ENCODE measurements around the gene BCL2. TPM values are rescaled to one million over a fixed set of nuclear protein-coding genes. Genes with fewer than 3 reads are reported as not detected.

Gene BCL2
- polyA plus RNA-seq, 1 experiment, result 0.35 TPM

DNA sequence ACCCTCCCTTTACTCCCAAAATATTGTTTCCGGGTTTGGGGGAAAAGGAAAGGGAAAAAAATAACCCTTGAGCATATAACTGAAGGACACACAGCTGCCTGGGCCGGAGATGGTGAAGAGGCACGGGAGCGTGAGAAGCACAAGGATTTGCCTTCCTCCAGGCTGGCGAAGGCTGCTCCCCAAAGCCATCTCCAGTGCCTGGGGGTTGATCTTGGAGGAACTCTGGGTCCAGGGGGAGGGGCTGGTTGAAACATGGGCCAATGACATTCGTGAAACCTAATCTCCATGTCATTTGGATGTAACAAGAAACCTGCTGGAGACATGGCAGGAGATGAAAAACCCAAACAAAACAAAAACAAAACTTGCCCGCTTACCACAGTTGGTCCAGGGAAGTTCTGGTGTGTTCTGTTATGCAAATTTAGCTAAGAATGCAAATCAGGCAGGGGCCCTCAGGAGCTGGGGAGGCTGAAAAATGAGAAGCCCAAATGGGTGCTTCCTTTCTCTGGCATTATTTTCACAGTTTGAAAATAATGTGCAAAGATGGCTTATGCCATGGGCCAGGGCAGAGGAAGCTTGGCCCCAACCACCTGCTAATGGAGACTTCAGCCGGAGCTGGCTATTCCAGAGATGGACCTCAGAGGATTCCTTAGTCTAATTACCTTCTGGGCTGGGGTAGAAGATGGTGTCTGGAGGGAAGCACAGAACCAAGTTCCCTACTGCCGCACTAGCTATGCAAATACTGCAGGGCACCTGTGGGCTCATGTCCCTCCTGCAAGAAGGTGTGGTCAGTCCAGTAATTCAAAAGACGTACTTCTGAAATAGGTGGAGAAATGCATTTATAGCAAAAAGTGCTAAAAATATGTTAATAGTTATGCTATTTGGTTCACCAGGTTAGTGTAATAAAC is 180.9 kb downstream of the BCL2 start:
- H3K9me3 ChIP-seq (ENCODE audit: control insufficient read depth, insufficient read depth, low read length), result no peaks in the 10 kb centered on the region
- DNase-seq (ENCODE audit: low read depth, low spot score), result no peak
- TF ChIP-seq, protein P1, sequence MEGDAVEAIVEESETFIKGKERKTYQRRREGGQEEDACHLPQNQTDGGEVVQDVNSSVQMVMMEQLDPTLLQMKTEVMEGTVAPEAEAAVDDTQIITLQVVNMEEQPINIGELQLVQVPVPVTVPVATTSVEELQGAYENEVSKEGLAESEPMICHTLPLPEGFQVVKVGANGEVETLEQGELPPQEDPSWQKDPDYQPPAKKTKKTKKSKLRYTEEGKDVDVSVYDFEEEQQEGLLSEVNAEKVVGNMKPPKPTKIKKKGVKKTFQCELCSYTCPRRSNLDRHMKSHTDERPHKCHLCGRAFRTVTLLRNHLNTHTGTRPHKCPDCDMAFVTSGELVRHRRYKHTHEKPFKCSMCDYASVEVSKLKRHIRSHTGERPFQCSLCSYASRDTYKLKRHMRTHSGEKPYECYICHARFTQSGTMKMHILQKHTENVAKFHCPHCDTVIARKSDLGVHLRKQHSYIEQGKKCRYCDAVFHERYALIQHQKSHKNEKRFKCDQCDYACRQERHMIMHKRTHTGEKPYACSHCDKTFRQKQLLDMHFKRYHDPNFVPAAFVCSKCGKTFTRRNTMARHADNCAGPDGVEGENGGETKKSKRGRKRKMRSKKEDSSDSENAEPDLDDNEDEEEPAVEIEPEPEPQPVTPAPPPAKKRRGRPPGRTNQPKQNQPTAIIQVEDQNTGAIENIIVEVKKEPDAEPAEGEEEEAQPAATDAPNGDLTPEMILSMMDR (IDR thresholded peaks at IDR 0.05; ENCODE audit: low read depth, low read length), result no peak
- ChIA-PET POLR2A (no interaction called here), CTCF (interaction anchor here (0.9 to 1.8 kb wide), 2 partner anchors 184 to 301 kb away, joined by 3 to 5 read pairs; no protein-coding TSS in a partner anchor)
- H3K27ac ChIP-seq (ENCODE audit: low read depth, low read length), result no peak overlapping the region
- peaks cover 9% of the 10 kb centered on the region for H3K27me3 ChIP-seq (ENCODE audit: control insufficient read depth, insufficient read depth, low read length)
- H3K4me3 ChIP-seq (ENCODE audit: low read depth, low read length), result no peak overlapping the region

DNA sequence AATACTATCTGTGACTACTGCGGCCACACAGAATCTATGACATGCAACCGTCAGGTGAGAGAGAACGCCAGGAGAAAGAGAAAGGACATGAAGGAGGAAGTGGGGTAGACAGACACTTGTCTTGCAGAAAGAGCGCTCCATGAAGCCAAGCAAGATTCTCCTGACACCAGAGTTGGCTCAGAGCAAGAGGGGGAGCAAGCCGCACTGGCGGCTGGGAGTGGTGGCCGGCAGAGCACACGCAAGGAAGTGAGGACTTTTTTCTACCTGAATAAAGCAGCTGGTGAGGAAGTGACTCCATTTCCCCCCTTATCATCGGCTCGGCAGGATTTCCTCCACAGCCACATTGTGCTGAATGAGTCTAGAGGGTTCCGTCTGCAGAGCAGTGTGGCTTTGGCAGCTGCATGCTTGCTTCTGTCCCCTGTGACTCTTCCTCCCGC is 181.6 kb downstream of the BCL2 start:
- CTCF ChIA-PET, result no interaction called here
- Histone ChIP-seq H3K4me3 (ENCODE audit: low read depth, low read length) (no peak overlapping the region), H3K27ac (ENCODE audit: low read depth, low read length) (no peak overlapping the region), H3K27me3 (ENCODE audit: control insufficient read depth, insufficient read depth, low read length) (peaks cover 7% of the 10 kb centered on the region), H3K9me3 (ENCODE audit: control insufficient read depth, insufficient read depth, low read length) (no peaks in the 10 kb centered on the region)
- TF ChIP-seq, protein P1 (IDR thresholded peaks at IDR 0.05; ENCODE audit: low read depth, low read length), result no peak
- POLR2A ChIA-PET, result no interaction called here
- DNase-seq (ENCODE audit: low read depth, low spot score), result no peak

DNA sequence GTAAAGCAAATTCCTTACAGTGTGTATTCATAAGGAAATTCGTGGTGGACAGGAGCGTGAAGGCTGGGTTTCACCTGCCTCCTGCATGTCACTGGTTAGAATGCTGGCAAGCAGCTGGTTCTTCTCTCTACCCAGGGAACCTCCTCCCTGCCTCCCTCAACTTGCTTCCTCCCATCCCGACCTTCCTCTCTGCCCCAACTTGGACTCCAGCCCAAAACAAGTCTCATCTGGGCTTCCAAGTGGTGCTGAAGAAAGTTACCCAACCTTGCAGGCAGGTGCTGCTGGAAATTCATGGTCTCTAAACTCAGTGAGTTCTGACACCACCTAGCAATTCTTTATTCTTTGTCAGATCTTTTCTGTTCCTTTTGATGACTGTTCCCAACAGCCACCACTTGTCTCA is 184.5 kb downstream of the BCL2 start:
- Histone ChIP-seq H3K4me3 (ENCODE audit: low read depth, low read length) (no peak overlapping the region), H3K27ac (ENCODE audit: low read depth, low read length) (no peak overlapping the region), H3K27me3 (ENCODE audit: control insufficient read depth, insufficient read depth, low read length) (peaks cover 18% of the 10 kb centered on the region), H3K9me3 (ENCODE audit: control insufficient read depth, insufficient read depth, low read length) (no peaks in the 10 kb centered on the region)
- ChIA-PET CTCF (interaction anchor here (1.3 to 10.3 kb wide), 3 partner anchors 189 to 304 kb away, joined by 12 to 148 read pairs (median 26); no protein-coding TSS in a partner anchor), POLR2A (no interaction called here)
- TF ChIP-seq, protein P1 (IDR thresholded peaks at IDR 0.05; ENCODE audit: low read depth, low read length), result no peak
- no peak for DNase-seq (ENCODE audit: low read depth, low spot score)

DNA sequence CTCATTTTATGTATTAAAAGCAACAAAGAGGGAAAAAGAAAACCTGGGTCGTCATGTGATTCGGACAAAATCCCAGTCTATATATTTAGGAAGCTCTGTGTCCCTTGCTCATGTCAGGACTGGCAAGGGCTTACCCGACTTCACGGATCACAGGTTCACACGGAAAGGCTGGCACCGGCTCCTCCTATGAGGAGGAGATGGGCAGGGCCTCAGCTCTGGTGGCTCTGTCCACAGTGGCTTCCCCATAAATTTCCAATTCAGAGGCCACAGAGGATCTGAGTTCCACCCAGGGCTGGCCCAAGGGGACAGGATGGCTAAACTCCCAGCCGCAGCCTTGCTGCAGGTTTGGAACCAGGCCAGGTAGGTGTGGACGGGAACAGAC is 186.8 kb downstream of the BCL2 start:
- POLR2A ChIA-PET, result no interaction called here
- H3K27ac ChIP-seq (ENCODE audit: low read depth, low read length), result no peak overlapping the region

More for the DNA sequence above, 186.8 kb downstream of the BCL2 start:
- Histone ChIP-seq H3K9me3 (ENCODE audit: control insufficient read depth, insufficient read depth, low read length) (no peaks in the 10 kb centered on the region), H3K4me3 (ENCODE audit: low read depth, low read length) (no peak overlapping the region), H3K27me3 (ENCODE audit: control insufficient read depth, insufficient read depth, low read length) (peaks cover 14% of the 10 kb centered on the region)
- CTCF ChIA-PET, result interaction anchor here (0.9 to 10.3 kb wide), 11 partner anchors 10 to 546 kb away, joined by 3 to 148 read pairs (median 6); partner anchors contain the start of gene BCL2
- no peak for DNase-seq (ENCODE audit: low read depth, low spot score)
- TF ChIP-seq, protein P1 (IDR thresholded peaks at IDR 0.05; ENCODE audit: low read depth, low read length), result no peak

All from AG04450 (cell line).